Keratinocyte (primary cell): Measurements from ENCODE around the gene LRIT2. TPM values are rescaled to one million over a fixed set of nuclear protein-coding genes. Genes with fewer than 3 reads are reported as not detected.

Experiments
- DNase-seq: peaks from one replicate; pipeline ENCODE4 v3.0.0-alpha.2; 2011; ENCODE audit warnings: low read depth, missing footprints, low spot score
- FAIRE-seq: peaks from 2 replicates; lab custom pipeline; 2011; peaks lifted over from hg19 to GRCh38; lab: Jason Lieb, UNC
- H2AFZ ChIP-seq: 2 replicates; pipeline ENCODE4 v1.6.0; 2012; ENCODE audit warnings: low read length, control low read depth, inconsistent platforms; ENCODE audit not compliant: control insufficient read depth
- H3K27ac ChIP-seq: 2 replicates; pipeline ENCODE4 v1.5.1; 2011; ENCODE audit warnings: low read length; ENCODE audit not compliant: control insufficient read depth, insufficient read depth
- H3K27me3 ChIP-seq: 3 replicates; pipeline ENCODE4 v1.6.0; 2011; ENCODE audit warnings: low read length; ENCODE audit not compliant: control insufficient read depth, insufficient read depth; ENCODE audit errors: extremely low read depth
- H3K36me3 ChIP-seq, 2 experiments: 2 replicates in 1 of 2; 3 replicates in 1 of 2; pipeline ENCODE4 v1.5.1; 2011; ENCODE audit warnings: low read length in 2 of 2, mild to moderate bottlenecking in 1 of 2; ENCODE audit not compliant: control insufficient read depth in 2 of 2, insufficient read depth in 2 of 2; ENCODE audit errors: extremely low read depth in 1 of 2
- H3K4me1 ChIP-seq: 3 replicates; pipeline ENCODE4 v1.5.1; 2011; ENCODE audit warnings: low read length; ENCODE audit not compliant: control insufficient read depth, insufficient read depth; ENCODE audit errors: extremely low read depth
- H3K4me2 ChIP-seq: 3 replicates; pipeline ENCODE4 v1.6.0; 2011; ENCODE audit warnings: low read depth, low read length; ENCODE audit not compliant: control insufficient read depth, insufficient read depth; ENCODE audit errors: extremely low read depth
- H3K4me3 ChIP-seq, 3 experiments: fragments of 200-600 bp in 1 of 3; sonication (generic) in 1 of 3; 2 replicates in 2 of 3; 3 replicates in 1 of 3; pipeline ENCODE4 v1.5.1; 2011 to 2016; ENCODE audit warnings: low read length in 3 of 3, mild to moderate bottlenecking in 3 of 3, control low read depth in 2 of 3, inconsistent platforms in 1 of 3, low read depth in 1 of 3, mixed read lengths in 1 of 3, mixed run types in 1 of 3, moderate library complexity in 1 of 3; ENCODE audit not compliant: control insufficient read depth in 2 of 3, insufficient read depth in 2 of 3; ENCODE audit errors: extremely low read depth in 1 of 3
- H3K79me2 ChIP-seq: 2 replicates; pipeline ENCODE4 v1.6.0; 2012; ENCODE audit warnings: low read length; ENCODE audit not compliant: control insufficient read depth, insufficient read depth
- H3K9ac ChIP-seq: 3 replicates; pipeline ENCODE4 v1.6.0; 2011; ENCODE audit warnings: low read length; ENCODE audit not compliant: control insufficient read depth, insufficient read depth; ENCODE audit errors: extremely low read depth
- H3K9me1 ChIP-seq: 3 replicates; pipeline ENCODE4 v1.6.0; 2011; ENCODE audit warnings: low read length; ENCODE audit not compliant: control insufficient read depth, insufficient read depth; ENCODE audit errors: extremely low read depth
- H3K9me3 ChIP-seq: 2 replicates; pipeline ENCODE4 v1.5.1; 2012; ENCODE audit warnings: low read depth, low read length; ENCODE audit not compliant: control insufficient read depth
- H4K20me1 ChIP-seq: 3 replicates; pipeline ENCODE4 v1.6.0; 2011; ENCODE audit warnings: low read length; ENCODE audit not compliant: control insufficient read depth, insufficient read depth; ENCODE audit errors: extremely low read depth
- EZH2 ChIP-seq: IDR thresholded peaks from one replicate; pipeline ENCODE4 v1.6.1; 2012; ENCODE audit warnings: inconsistent platforms, mild to moderate bottlenecking, low read length, moderate library complexity
- dilution Hi-C: fragments of 300-500 bp; cut with MboI; formaldehyde crosslinking; loops from one replicate; pipeline ENCODE4 v1.7.0; 2020; ENCODE audit warnings: low sequenced_read_pairs; ENCODE audit not compliant: extremely low pct_ligation_motif_present
- polyA plus RNA-seq, 5 experiments: library from polyadenylated mRNA; depleted of rRNA in 3 of 5; stranded (reverse) in 3 of 5; stranded (forward) in 1 of 5; unstranded in 1 of 5; fragments of >200 nt; gene quantifications; 1 replicate in 1 of 5; 2 replicates in 3 of 5; 3 replicates in 1 of 5; pipeline versions ENCODE4 v1.2.1 to v1.2.3, GENCODE V29; 2011 to 2012; ENCODE audit warnings: missing spikeins in 2 of 5, low read depth in 1 of 5, low replicate concordance in 1 of 5
- TF ChIP-seq, protein P1 (sequence below), 3 experiments: IDR thresholded peaks in 1 of 3; conservative IDR thresholded peaks in 1 of 3; optimal IDR thresholded peaks in 1 of 3; 2 replicates in 2 of 3; 3 replicates in 1 of 3; pipeline versions ENCODE3 to v1.5.1; 2011; ENCODE audit warnings: low read length in 3 of 3, mild to moderate bottlenecking in 3 of 3, moderate library complexity in 2 of 3, control low read depth in 1 of 3, inconsistent platforms in 1 of 3; ENCODE audit not compliant: insufficient read depth in 2 of 3; ENCODE audit errors: extremely low read depth in 1 of 3

The LRIT2 gene
- polyA plus RNA-seq, 1 donor (not counting 4 experiments of a cell fraction or from before 2014, with no cell fraction given) = not detected

DNA sequence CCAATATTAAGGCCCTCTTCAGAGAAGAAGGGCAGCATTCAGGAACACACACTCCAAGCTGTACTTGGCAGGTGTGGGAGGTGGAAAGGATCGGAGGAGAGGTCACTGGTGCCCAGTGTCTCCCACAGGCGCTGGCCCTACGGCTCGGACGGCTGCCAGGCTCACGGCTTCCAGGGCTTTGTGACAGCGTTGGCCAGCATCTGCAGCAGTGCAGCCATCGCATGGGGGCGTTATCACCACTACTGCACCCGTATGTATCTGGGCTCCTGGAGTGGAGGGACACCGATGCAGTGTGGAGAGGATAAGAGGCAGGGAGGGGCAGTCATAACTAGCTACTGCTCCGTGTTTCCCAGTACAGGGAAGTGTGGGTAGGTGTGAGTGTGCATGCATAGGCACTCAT is 23.4 kb upstream of the LRIT2 start:
- FAIRE-seq = no peak
- Histone ChIP-seq H3K9ac (no peak overlapping the region), H3K27me3 (no peaks in the 10 kb centered on the region)

DNA sequence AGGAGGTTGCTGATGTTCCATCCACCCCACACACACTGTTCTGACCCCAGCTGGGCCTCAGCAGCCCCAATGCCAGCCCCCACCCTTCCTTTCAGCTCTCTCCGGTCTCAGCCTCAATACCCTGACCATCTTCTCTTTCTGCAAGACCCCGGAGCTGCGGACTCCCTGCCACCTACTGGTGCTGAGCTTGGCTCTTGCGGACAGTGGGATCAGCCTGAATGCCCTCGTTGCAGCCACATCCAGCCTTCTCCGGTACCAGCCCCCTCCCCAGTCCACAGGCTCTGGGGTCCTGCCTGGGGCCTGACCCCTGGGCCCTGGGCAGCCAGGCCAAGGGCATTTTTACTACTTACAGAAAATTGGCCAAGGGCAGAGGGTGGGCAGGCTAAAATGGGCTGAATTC is 22.2 kb upstream of the LRIT2 start:
- Histone ChIP-seq H3K4me3 (no peak overlapping the region), H3K36me3 (no peaks in the 10 kb centered on the region), H2AFZ (no peak overlapping the region), H3K9me3 (no peaks in the 10 kb centered on the region), H4K20me1 (no peaks in the 10 kb centered on the region), H3K27me3 (no peaks in the 10 kb centered on the region), H3K79me2 (no peaks in the 10 kb centered on the region), H3K9me1 (no peaks in the 10 kb centered on the region), H3K4me2 (no peak overlapping the region), H3K27ac (no peak overlapping the region), H3K9ac (no peak overlapping the region), H3K4me1 (no peaks in the 10 kb centered on the region)
- no peak for DNase-seq
- no peak for FAIRE-seq
- TF ChIP-seq, protein P1, sequence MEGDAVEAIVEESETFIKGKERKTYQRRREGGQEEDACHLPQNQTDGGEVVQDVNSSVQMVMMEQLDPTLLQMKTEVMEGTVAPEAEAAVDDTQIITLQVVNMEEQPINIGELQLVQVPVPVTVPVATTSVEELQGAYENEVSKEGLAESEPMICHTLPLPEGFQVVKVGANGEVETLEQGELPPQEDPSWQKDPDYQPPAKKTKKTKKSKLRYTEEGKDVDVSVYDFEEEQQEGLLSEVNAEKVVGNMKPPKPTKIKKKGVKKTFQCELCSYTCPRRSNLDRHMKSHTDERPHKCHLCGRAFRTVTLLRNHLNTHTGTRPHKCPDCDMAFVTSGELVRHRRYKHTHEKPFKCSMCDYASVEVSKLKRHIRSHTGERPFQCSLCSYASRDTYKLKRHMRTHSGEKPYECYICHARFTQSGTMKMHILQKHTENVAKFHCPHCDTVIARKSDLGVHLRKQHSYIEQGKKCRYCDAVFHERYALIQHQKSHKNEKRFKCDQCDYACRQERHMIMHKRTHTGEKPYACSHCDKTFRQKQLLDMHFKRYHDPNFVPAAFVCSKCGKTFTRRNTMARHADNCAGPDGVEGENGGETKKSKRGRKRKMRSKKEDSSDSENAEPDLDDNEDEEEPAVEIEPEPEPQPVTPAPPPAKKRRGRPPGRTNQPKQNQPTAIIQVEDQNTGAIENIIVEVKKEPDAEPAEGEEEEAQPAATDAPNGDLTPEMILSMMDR (optimal IDR thresholded peaks at IDR 0.05 in 1 of 3, IDR thresholded peaks at IDR 0.05 in 1 of 3, conservative IDR thresholded peaks at IDR 0.05 in 1 of 3; ENCODE audit: extremely low read depth in 1 of 3, insufficient read depth in 2 of 3, low read length in 3 of 3) = no peak
- TF ChIP-seq EZH2 = no peak
- dilution Hi-C loops = no loop called here

More for the DNA sequence above, 23.4 kb upstream of the LRIT2 start:
- dilution Hi-C loops = no loop called here
- Histone ChIP-seq H2AFZ (no peak overlapping the region), H3K4me1 (no peaks in the 10 kb centered on the region), H4K20me1 (no peaks in the 10 kb centered on the region), H3K4me3 (no peak overlapping the region), H3K36me3 (no peaks in the 10 kb centered on the region), H3K4me2 (no peak overlapping the region), H3K9me3 (no peaks in the 10 kb centered on the region), H3K27ac (no peak overlapping the region), H3K79me2 (no peaks in the 10 kb centered on the region), H3K9me1 (no peaks in the 10 kb centered on the region)
- TF ChIP-seq, protein P1 (optimal IDR thresholded peaks at IDR 0.05 in 1 of 3, IDR thresholded peaks at IDR 0.05 in 1 of 3, conservative IDR thresholded peaks at IDR 0.05 in 1 of 3; ENCODE audit: extremely low read depth in 1 of 3, insufficient read depth in 2 of 3, low read length in 3 of 3) = no peak
- TF ChIP-seq EZH2 = no peak
- DNase-seq = no peak
